HUES64 (cell line): ENCODE data around the gene RERG.

Experiments
- H3K27ac ChIP-seq: 2 replicates; pipeline ENCODE4 v1.7.0; 2013; ENCODE audit warnings: low read depth, low read length, inconsistent platforms
- H3K27me3 ChIP-seq: 2 replicates; pipeline ENCODE4 v1.6.1; 2013; ENCODE audit warnings: mild to moderate bottlenecking, low read length; ENCODE audit not compliant: insufficient read depth
- H3K36me3 ChIP-seq: 2 replicates; pipeline ENCODE4 v1.6.1; 2013; ENCODE audit warnings: mild to moderate bottlenecking, low read length; ENCODE audit not compliant: insufficient read depth
- H3K4me1 ChIP-seq: 2 replicates; pipeline ENCODE4 v1.6.1; 2013; ENCODE audit warnings: mild to moderate bottlenecking, low read length, moderate library complexity; ENCODE audit not compliant: insufficient read depth
- H3K4me3 ChIP-seq: 2 replicates; pipeline ENCODE4 v1.5.1; 2013; ENCODE audit warnings: mild to moderate bottlenecking, low read length, moderate library complexity
- H3K9ac ChIP-seq: 2 replicates; pipeline ENCODE4 v1.6.1; 2013; ENCODE audit warnings: mild to moderate bottlenecking, low read depth, low read length
- H3K9me3 ChIP-seq: 2 replicates; pipeline ENCODE4 v1.6.1; 2013; ENCODE audit warnings: low read depth, low read length; ENCODE audit not compliant: insufficient read depth
- WGBS: fragments of 150-250, 120-280 bp; methylation state at CpG from one replicate; pipeline ENCODE4 v1.1.7; 2013; ENCODE audit warnings: missing lambda C conversion rate; 5-methylcytosine and 5-hydroxymethylcytosine counted together

The RERG gene

GRCh38 chr12:15059123-15059522 lies 162.1 kb downstream of the RERG start:
- 100% methylated on average over 1 of the region's 1 CpG for WGBS
- no peak overlapping the region for H3K9ac ChIP-seq
- no peak overlapping the region for H3K4me3 ChIP-seq

More at GRCh38 chr12:15059123-15059522, 162.1 kb downstream of the RERG start:
- H3K36me3 ChIP-seq, result no peaks in the 10 kb centered on the region
- H3K27me3 ChIP-seq, result no peaks in the 10 kb centered on the region
- H3K4me1 ChIP-seq, result no peaks in the 10 kb centered on the region
- H3K27ac ChIP-seq, result no peak overlapping the region
- no peaks in the 10 kb centered on the region for H3K9me3 ChIP-seq
